IMR-90 (cell line): ENCODE measurements around the gene USP31. TPM values are rescaled to one million over a fixed set of nuclear protein-coding genes. Genes with fewer than 3 reads are reported as not detected.

ENCODE experiments used
- ATAC-seq: fragments of 200-7000 bp; cut with Tn5 transposase; 2 replicates; pipeline ENCODE4 v1.9.1; 2020; ENCODE audit warnings: low read depth, mild to moderate bottlenecking, moderate library complexity
- BruUV-seq: library from RNA; stranded (reverse); fragments of 400-500 nt; replicated peaks from 2 replicates; lab custom pipeline; 2021; lab: Mats Ljungman, UMichigan
- CTCF ChIA-PET: fragments of 300-600 bp; formaldehyde crosslinking; extraction: SDS; loops from one replicate; lab custom pipeline; 2021; ENCODE audit warnings: antibody characterized with exemption; lab: Yijun Ruan, JAX
- POLR2A ChIA-PET: fragments of 300-600 bp; sonication (Branson Sonifier 250); formaldehyde crosslinking; loops from one replicate; lab custom pipeline; 2022; ENCODE audit warnings: antibody characterized with exemption; ENCODE audit not compliant: unreplicated experiment; lab: Charles Lee
- DNase-seq: peaks from one replicate; pipeline ENCODE4 v3.0.0; 2013
- H2AFZ ChIP-seq: replicated peaks from 2 replicates; pipeline ENCODE3; 2013; ENCODE audit warnings: low read length, mild to moderate bottlenecking; ENCODE audit not compliant: poor library complexity
- H2AK5ac ChIP-seq: 2 replicates; pipeline ENCODE4 v1.6.1; 2013; ENCODE audit warnings: low read depth, low read length, inconsistent platforms
- H2AK9ac ChIP-seq: replicated peaks from 2 replicates; pipeline ENCODE3; 2013; ENCODE audit warnings: mild to moderate bottlenecking, low read depth, low read length, moderate library complexity; ENCODE audit not compliant: poor library complexity
- H2BK120ac ChIP-seq: 2 replicates; pipeline ENCODE4 v1.6.1; 2013; ENCODE audit warnings: low read depth, low read length, inconsistent platforms
- H2BK15ac ChIP-seq: 3 replicates; pipeline ENCODE4 v1.6.1; 2013; ENCODE audit warnings: low read depth, low read length, inconsistent platforms
- H2BK20ac ChIP-seq: 2 replicates; pipeline ENCODE4 v1.6.1; 2013; ENCODE audit warnings: low read depth, mild to moderate bottlenecking, inconsistent platforms, low read length, moderate library complexity
- H2BK5ac ChIP-seq: 2 replicates; pipeline ENCODE4 v1.6.1; 2013; ENCODE audit warnings: mild to moderate bottlenecking, low read depth, low read length, inconsistent platforms; ENCODE audit not compliant: poor library complexity, severe bottlenecking
- H3K14ac ChIP-seq: replicated peaks from 2 replicates; pipeline ENCODE4 v1.6.1; 2013; ENCODE audit warnings: low read depth, low read length, inconsistent platforms
- H3K18ac ChIP-seq: 2 replicates; pipeline ENCODE4 v1.6.1; 2013; ENCODE audit warnings: low read depth, low read length, control low read depth
- H3K23ac ChIP-seq: 2 replicates; pipeline ENCODE4 v1.6.1; 2013; ENCODE audit warnings: low read depth, low read length, inconsistent platforms
- H3K27ac ChIP-seq: 2 replicates; pipeline ENCODE4 v1.5.1; 2013; ENCODE audit warnings: mild to moderate bottlenecking, control low read depth, low read length; ENCODE audit not compliant: insufficient read depth
- H3K27me3 ChIP-seq: 2 replicates; pipeline ENCODE4 v1.6.1; 2013; ENCODE audit warnings: low read length; ENCODE audit not compliant: control insufficient read depth, insufficient read depth
- H3K36me3 ChIP-seq: 2 replicates; pipeline ENCODE4 v1.6.1; 2013; ENCODE audit warnings: low read length, mixed read lengths; ENCODE audit not compliant: control insufficient read depth, insufficient read depth
- H3K4ac ChIP-seq: 2 replicates; pipeline ENCODE4 v1.6.1; 2013; ENCODE audit warnings: low read depth, low read length, inconsistent platforms
- H3K4me1 ChIP-seq: 2 replicates; pipeline ENCODE4 v1.6.1; 2013; ENCODE audit warnings: low read length, mixed read lengths; ENCODE audit not compliant: control insufficient read depth, insufficient read depth
- H3K4me2 ChIP-seq: 2 replicates; pipeline ENCODE4 v1.6.1; 2013; ENCODE audit warnings: low read depth, mild to moderate bottlenecking, control low read depth, low read length, moderate library complexity
- H3K4me3 ChIP-seq: 2 replicates; pipeline ENCODE4 v1.5.1; 2013; ENCODE audit warnings: low read depth, mild to moderate bottlenecking, control low read depth, low read length, moderate library complexity; ENCODE audit not compliant: insufficient read depth
- H3K56ac ChIP-seq: 2 replicates; pipeline ENCODE4 v1.6.1; 2013; ENCODE audit warnings: low read length, inconsistent platforms; ENCODE audit not compliant: insufficient read depth; ENCODE audit errors: extremely low read depth
- H3K79me1 ChIP-seq, 2 experiments: 2 replicates each; pipeline ENCODE4 v1.6.1; 2013; ENCODE audit warnings: low read length in 2 of 2, inconsistent platforms in 1 of 2, low read depth in 1 of 2
- H3K9ac ChIP-seq: 2 replicates; pipeline ENCODE4 v1.6.1; 2013; ENCODE audit warnings: low read depth, low read length, control low read depth
- H3K9me1 ChIP-seq: 2 replicates; pipeline ENCODE4 v1.6.1; 2013; ENCODE audit warnings: low read length, inconsistent platforms; ENCODE audit not compliant: insufficient read depth
- H3K9me3 ChIP-seq: 2 replicates; pipeline ENCODE4 v1.6.1; 2013; ENCODE audit warnings: low read length; ENCODE audit not compliant: control insufficient read depth, insufficient read depth
- H4K20me1 ChIP-seq: 2 replicates; pipeline ENCODE4 v1.6.1; 2013; ENCODE audit warnings: low read length, inconsistent platforms; ENCODE audit not compliant: insufficient read depth
- H4K5ac ChIP-seq: 2 replicates; pipeline ENCODE4 v1.6.1; 2013; ENCODE audit warnings: mild to moderate bottlenecking, low read depth, low read length, control low read depth
- H4K8ac ChIP-seq, 2 experiments: 2 replicates each; pipeline ENCODE4 v1.6.1; 2013; ENCODE audit warnings: low read depth in 2 of 2, low read length in 2 of 2, control low read depth in 1 of 2, inconsistent platforms in 1 of 2
- H4K91ac ChIP-seq: 2 replicates; pipeline ENCODE4 v1.6.1; 2013; ENCODE audit warnings: low read depth, low read length, inconsistent platforms; ENCODE audit not compliant: insufficient read depth
- BHLHE40 ChIP-seq: fragments of 150-350 bp; IDR thresholded peaks from 2 replicates; pipeline ENCODE4 v1.6.1; 2016; ENCODE audit warnings: mild to moderate bottlenecking, low read depth, low read length
- CEBPB ChIP-seq: IDR thresholded peaks from 2 replicates; pipeline ENCODE4 v1.6.1; 2012; ENCODE audit warnings: low read depth, low read length, improper control_type of control experiment
- FOS ChIP-seq: fragments of 150-350 bp; IDR thresholded peaks from 2 replicates; pipeline ENCODE4 v1.6.1; 2016; ENCODE audit warnings: low read depth, low read length
- MAFK ChIP-seq: IDR thresholded peaks from 2 replicates; pipeline ENCODE4 v1.6.1; 2012; ENCODE audit warnings: low read depth, low read length, improper control_type of control experiment
- MAZ ChIP-seq: IDR thresholded peaks from 2 replicates; pipeline ENCODE4 v1.6.1; 2012; ENCODE audit warnings: low read depth, mild to moderate bottlenecking, low read length, improper control_type of control experiment, moderate library complexity, borderline replicate concordance
- MXI1 ChIP-seq: IDR thresholded peaks from 2 replicates; pipeline ENCODE4 v1.6.1; 2012; ENCODE audit warnings: low read depth, mild to moderate bottlenecking, low read length, moderate library complexity, borderline replicate concordance
- NFE2L2 ChIP-seq: fragments of 150-350 bp; IDR thresholded peaks from 2 replicates; pipeline ENCODE4 v1.6.1; 2016; ENCODE audit warnings: low read depth, mild to moderate bottlenecking, low read length
- POLR2A ChIP-seq: IDR thresholded peaks from 2 replicates; pipeline ENCODE4 v1.6.1; 2012; ENCODE audit warnings: mild to moderate bottlenecking, low read depth, low read length
- RAD21 ChIP-seq: IDR thresholded peaks from 2 replicates; pipeline ENCODE4 v1.6.1; 2012; ENCODE audit warnings: low read length, improper control_type of control experiment
- RFX5 ChIP-seq: IDR thresholded peaks from 2 replicates; pipeline ENCODE4 v1.8.0; 2012; ENCODE audit warnings: low read depth, mild to moderate bottlenecking, low read length, moderate library complexity
- SMC3 ChIP-seq: fragments of 150-350 bp; IDR thresholded peaks from 2 replicates; pipeline ENCODE4 v1.6.1; 2016; ENCODE audit warnings: low read depth, mild to moderate bottlenecking, antibody characterized with exemption, low read length, moderate library complexity
- USF2 ChIP-seq: fragments of 150-350 bp; IDR thresholded peaks from 2 replicates; pipeline ENCODE4 v1.6.1; 2017; ENCODE audit warnings: mild to moderate bottlenecking, antibody characterized with exemption, low read length, low read depth
- WGBS, 2 experiments: methylation state at CpG; one replicate each; pipeline versions ENCODE4 v1.1.5 to v1.1.7; 2013; ENCODE audit warnings: missing lambda C conversion rate in 2 of 2; ENCODE audit not compliant: insufficient read length in 1 of 2; ENCODE audit errors: extremely low coverage in 2 of 2; 5-methylcytosine and 5-hydroxymethylcytosine counted together
- dilution Hi-C: fragments of 300-500 bp; cut with HindIII; formaldehyde crosslinking; loops from one replicate; pipeline ENCODE4 v1.14.3; 2018; ENCODE audit warnings: low sequenced_read_pairs; ENCODE audit not compliant: unreplicated experiment
- in situ Hi-C: fragments of 300-500 bp; cut with MboI; formaldehyde crosslinking; loops from 3 replicates; pipeline ENCODE4 v1.14.3; 2019; ENCODE audit warnings: low sequenced_read_pairs, inconsistent platforms, mixed read lengths
- intact Hi-C: fragments of 100-400 bp; cut with micrococcal nuclease; formaldehyde crosslinking; loops from 2 replicates; pipeline ENCODE4 v1.10.0; 2022
- polyA plus RNA-seq, 3 experiments: library from polyadenylated mRNA; depleted of rRNA; stranded (reverse); fragments of >200 nt; gene quantifications; 2 replicates each; pipeline ENCODE4 v1.2.3, GENCODE V29; 2012; ENCODE audit warnings: low replicate concordance in 1 of 3
- total RNA-seq: library from RNA; depleted of rRNA; stranded (reverse); fragments of >200 nt; gene quantifications from 2 replicates; pipeline ENCODE4 v1.2.3, GENCODE V29; 2012
- TF ChIP-seq, protein P1 (sequence below): fragments of 150-350 bp; IDR thresholded peaks from 2 replicates; pipeline ENCODE4 v1.6.1; 2016; ENCODE audit warnings: low read depth, mild to moderate bottlenecking, low read length, moderate library complexity, borderline replicate concordance
- TF ChIP-seq, protein P2 (sequence below): conservative IDR thresholded peaks from 2 replicates; pipeline ENCODE4 v1.5.1; 2012; ENCODE audit warnings: mild to moderate bottlenecking, low read depth, low read length, improper control_type of control experiment

The USP31 gene
- total and polyA plus RNA-seq, 2 of the 4 experiments (the other 2 are of a cell fraction): 2.9 to 3.4 TPM

- no TSS peak for BruUV-seq
- Histone ChIP-seq H2BK120ac (no peak overlapping the region), H4K20me1 (no peaks in the 10 kb centered on the region), H3K56ac (no peak overlapping the region), H3K4me3 (no peak overlapping the region), H3K14ac (no peak overlapping the region), H3K9me1 (no peaks in the 10 kb centered on the region), H2AFZ (no peak overlapping the region), H2AK9ac (no peak overlapping the region), H3K27ac (no peak overlapping the region), H3K4me2 (no peak overlapping the region), H3K27me3 (no peaks in the 10 kb centered on the region), H3K9ac (no peak overlapping the region), H3K4ac (no peak overlapping the region), H3K79me1 (no peaks in the 10 kb centered on the region), H4K5ac (no peak overlapping the region), H4K91ac (no peak overlapping the region), H3K4me1 (no peaks in the 10 kb centered on the region), H2BK5ac (no peak overlapping the region), H2BK20ac (no peak overlapping the region), H4K8ac (no peak overlapping the region), H3K36me3 (no peaks in the 10 kb centered on the region), H2AK5ac (no peak overlapping the region), H3K23ac (no peak overlapping the region), H3K18ac (no peak overlapping the region), H2BK15ac (no peak overlapping the region), H3K9me3 (no peaks in the 10 kb centered on the region)
- TF ChIP-seq, protein P1, sequence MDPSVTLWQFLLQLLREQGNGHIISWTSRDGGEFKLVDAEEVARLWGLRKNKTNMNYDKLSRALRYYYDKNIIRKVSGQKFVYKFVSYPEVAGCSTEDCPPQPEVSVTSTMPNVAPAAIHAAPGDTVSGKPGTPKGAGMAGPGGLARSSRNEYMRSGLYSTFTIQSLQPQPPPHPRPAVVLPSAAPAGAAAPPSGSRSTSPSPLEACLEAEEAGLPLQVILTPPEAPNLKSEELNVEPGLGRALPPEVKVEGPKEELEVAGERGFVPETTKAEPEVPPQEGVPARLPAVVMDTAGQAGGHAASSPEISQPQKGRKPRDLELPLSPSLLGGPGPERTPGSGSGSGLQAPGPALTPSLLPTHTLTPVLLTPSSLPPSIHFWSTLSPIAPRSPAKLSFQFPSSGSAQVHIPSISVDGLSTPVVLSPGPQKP: no peak
- no peak for TF ChIP-seq CEBPB
- no peak for TF ChIP-seq MAFK
- TF ChIP-seq SMC3: no peak
- TF ChIP-seq USF2: no peak
- TF ChIP-seq BHLHE40: no peak
- TF ChIP-seq, protein P2, sequence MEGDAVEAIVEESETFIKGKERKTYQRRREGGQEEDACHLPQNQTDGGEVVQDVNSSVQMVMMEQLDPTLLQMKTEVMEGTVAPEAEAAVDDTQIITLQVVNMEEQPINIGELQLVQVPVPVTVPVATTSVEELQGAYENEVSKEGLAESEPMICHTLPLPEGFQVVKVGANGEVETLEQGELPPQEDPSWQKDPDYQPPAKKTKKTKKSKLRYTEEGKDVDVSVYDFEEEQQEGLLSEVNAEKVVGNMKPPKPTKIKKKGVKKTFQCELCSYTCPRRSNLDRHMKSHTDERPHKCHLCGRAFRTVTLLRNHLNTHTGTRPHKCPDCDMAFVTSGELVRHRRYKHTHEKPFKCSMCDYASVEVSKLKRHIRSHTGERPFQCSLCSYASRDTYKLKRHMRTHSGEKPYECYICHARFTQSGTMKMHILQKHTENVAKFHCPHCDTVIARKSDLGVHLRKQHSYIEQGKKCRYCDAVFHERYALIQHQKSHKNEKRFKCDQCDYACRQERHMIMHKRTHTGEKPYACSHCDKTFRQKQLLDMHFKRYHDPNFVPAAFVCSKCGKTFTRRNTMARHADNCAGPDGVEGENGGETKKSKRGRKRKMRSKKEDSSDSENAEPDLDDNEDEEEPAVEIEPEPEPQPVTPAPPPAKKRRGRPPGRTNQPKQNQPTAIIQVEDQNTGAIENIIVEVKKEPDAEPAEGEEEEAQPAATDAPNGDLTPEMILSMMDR: no peak
- TF ChIP-seq RFX5: no peak
- TF ChIP-seq MXI1: no peak
- no peak for TF ChIP-seq POLR2A
- no peak for TF ChIP-seq FOS
- no peak for TF ChIP-seq MAZ
- no peak for TF ChIP-seq RAD21
- TF ChIP-seq NFE2L2: no peak
- in situ Hi-C loops (no loop called here), dilution Hi-C loops (no loop called here), intact Hi-C loops (no loop called here)
- ChIA-PET CTCF (no interaction called here), POLR2A (no interaction called here)
- DNase-seq (no peak), ATAC-seq (no peak)
- no CpG with 5 or more reads among the region's 7 CpGs for WGBS, 2 experiments
Observed at GRCh38 chr16:23172583-23172982, 23.3 kb upstream of the USP31 start.
